Hematopoietic multipotent progenitor cell treated with erythropoietin and hydrocortisone succinate and interleukin-3 and kit ligand, for 8 days (in vitro differentiated cells): ENCODE data around the gene NAV2.

ENCODE experiments used
- DNase-seq: peaks from one replicate; pipeline ENCODE4 v3.0.0-alpha.2; 2015

Gene NAV2

DNA sequence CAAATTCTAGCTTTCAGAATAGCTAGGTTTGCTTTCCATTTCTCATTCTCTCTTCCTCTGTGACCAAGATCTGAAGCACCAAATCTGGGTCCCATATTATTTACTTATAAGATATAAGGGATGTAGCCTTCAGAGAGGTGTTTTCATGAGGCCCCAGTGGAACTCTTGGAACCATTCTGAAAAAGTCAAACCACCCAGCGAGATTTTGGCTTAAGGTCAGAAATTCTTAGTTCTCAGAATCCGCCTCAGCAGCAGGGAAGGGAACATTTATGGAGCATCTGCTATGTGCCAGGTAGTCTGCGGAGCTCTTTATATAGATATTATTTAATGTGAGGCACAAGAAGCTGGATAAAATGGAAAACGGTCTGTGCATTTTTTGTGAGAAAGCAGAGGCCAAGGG, 6.3 kb downstream of the NAV2 start:
- no peak for DNase-seq

DNA sequence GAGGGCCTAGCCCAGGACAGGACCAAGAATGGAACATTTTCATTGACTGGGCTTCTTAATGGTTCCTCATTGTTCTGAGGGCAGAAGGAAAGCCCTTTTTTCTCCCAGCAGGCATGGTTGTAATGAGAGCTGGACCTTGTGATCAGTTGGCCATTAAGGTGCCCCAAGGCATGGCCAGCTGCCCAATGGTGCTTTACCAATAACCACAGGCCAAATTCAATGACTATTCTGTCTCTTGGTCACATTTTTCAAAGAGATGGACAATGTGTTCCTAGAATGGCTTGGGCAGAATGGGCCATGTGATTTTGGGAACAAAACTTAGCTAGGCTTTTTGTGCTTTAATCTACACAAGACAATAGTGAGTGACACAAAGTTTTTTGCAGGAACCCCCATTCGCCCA, 7.3 kb downstream of the NAV2 start:
- DNase-seq = no peak

DNA sequence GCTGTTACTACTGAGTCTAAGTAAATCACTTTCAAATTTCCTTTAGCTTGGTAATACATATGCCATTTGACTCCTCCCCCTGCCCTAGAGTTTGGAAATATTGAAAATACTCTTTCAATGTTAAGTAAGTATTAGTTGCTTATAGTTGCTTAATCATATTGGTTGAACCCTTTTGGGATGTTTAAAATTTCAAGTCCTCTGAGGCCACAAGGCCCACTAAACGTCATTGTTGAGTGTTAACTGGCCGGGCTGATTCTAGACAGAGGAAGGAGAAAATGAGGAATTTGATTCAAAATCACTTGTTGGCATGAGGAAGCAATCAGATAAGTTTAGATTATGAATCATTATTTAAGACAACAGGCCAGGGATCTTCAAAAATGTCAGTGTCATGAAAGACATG, 8.5 kb downstream of the NAV2 start:
- no peak for DNase-seq

DNA sequence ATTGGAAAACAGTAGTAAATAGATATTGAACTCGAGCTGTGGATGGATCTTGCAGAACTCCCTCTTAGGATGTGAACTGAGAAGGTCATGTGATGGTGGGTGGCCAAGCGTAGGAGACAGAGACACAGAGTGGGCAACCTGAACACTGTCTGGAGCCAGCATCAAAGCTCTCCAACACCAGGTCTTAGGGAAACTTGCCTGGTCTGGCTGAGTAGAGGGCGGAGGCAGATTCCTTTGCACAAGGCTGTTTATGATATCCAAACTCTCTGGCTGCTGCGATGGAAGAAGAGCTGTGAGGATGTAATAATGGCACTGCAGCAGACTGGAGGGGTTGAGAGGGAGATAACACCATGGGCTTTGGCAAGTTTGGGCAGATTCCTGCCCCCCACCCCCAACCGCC, 10.1 kb downstream of the NAV2 start:
- DNase-seq = no peak

DNA sequence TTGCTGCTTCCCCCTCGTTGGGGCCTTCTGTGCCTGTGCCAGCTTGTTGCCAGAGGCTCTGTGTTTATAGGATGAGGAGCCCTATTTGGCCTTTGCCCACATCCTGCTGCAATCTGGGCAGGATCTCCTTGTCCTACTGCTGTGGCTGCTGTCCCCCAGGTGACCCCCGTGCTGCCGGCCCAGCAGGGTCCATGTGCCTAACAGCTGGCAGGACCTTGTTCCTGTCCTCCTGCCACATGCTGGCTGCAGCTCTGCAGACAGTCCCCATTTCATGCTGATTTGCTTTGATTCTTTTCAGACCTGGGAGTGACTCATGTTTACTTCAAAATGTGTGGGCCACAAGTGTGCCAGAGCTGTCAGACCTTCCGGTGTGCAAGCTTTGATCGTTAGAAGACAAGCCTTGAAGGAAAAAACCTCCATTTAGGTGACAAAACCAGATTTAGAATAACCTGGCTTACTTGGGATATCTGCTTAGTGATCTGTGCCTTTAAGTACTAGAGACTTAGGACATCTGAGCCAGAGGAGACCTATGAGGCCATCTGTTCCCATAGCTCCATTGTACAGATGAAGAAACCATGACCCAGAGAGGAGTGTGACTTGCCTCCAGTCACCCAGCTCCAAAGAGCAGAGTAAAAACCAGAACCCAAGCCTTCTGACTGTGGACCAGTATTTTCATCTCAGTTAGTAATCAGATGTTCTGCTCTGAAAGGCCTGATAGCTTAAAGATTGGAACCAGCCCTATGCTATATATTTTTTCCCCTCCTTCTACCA, 11.1 kb downstream of the NAV2 start:
- DNase-seq = no peak

DNA sequence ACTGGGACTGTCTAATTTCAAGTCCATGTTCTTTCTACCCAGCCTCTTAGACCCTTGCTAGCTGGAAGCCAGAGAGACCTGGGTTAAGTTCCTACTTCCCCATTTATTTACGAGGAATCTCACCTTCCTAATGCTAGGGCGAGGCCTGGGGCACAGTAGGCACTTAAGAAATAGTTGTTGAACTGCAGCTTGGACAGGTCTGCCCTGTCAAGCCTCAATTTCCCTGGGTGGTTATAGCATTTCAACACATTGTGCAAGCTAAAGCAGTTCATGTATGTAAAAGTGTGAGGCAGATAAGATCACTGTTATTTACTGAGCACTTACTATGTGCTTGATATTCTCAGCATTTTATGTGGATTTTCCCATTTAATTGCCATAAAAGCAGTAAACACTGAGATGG, 12.1 kb downstream of the NAV2 start:
- DNase-seq = no peak

DNA sequence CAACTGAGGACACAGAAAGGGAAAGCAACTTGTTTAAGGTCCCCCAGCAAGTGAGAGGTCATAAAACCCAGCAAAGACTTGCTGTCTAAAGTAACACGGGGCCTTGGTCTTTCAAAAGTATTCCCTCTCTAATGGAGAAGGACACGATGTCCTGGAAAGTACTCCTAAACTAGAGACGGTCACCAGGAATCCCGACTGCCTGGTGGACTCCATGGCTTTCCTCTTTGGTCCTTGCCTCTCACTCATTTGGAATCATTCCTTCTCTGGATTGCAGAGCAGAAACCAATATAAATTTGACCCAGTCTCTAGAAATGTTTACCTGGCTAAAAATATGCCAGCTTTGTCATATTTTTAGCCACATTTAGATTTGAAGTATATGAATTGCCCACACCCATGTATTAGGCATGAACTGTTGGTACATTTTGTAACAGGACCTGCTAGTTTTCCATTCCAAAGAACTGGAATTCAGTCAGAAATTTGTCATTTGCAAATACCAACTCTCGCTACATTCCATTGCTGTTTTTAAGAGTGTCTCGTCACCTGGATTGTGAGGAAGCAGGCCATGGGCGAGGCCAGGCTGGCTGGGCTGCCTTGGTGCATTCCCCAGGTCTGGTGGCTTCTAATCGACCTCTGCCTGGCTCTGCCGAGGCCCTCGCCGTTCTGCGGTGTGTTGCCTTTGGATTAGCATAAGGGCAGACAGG, 12.9 kb downstream of the NAV2 start:
- DNase-seq = no peak

DNA sequence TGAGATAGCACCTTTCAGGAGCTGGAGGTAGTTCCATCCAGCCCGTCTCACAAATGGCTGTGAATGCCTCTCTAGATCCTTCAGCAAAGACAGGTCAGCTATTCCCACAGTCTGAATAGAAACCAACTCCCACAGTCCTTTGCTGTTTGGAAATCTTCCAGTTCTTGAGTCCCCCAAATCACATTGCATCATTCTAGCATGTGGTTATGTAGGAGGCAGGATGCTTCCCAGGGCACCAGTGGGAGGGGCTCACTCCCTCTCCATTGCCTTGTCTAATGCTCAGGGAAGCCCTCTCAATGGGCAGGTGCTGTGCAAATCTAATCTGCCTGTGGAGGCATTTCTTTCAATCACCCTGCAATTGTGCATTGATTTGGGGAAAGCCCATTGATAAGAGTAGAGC, 14.6 kb downstream of the NAV2 start:
- no peak for DNase-seq

DNA sequence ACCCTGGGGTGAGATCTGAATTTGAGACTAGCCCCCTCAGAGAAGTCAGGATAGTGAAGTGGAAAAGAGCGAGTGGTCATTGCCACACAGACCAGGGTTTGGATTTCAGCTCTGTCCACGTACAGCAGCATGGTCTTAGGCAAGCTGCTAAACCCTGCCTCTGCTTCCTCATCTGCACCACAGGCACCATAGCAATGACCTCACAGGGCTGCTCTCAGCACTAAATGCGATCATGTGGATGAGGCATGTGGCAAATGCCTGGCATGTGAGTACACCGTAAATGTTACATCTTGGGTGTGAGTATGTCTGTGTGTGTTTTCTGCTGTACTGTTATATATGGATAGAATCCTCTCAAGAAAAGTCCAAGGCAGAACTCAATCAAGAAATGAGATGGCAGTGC, 15.8 kb downstream of the NAV2 start:
- no peak for DNase-seq

DNA sequence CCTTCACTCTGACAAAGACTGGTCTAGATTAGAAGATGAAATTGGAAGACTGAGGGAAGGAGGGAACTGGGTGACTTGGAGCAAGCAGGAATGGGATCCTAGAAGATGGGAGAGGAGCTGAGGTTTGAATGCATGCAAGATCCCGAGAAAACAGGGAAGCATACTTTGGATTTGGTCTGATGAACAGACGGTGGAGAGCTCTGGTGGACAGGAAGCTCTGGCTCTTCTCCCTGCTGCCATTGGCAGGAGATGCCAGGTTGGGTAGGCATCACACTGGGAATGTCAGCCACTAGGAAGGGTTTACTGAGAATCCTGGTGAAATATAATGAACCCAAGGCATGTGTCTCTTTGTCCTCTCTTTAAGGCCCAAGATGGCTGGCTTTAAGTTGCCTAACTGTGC, 16.5 kb downstream of the NAV2 start:
- no peak for DNase-seq

DNA sequence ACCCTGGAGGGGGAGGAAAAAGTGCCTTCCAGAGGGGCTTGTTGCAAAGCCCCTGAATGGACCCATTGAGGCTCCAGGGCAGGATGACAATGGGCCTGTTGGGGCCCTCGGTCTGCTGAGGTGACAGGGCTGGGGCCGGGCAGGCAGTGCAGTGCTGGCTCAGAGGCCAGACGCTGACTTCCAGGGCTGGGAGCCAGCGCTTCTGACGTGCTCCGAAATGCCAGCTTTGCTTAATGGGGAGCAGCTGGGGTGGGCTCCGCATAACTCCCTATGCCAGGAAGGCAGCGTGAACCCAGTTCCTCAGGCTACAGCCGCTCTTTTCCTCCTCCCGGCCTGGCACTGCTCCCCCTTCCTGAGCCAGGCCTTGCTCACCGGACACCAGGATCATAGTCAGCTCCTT, 17.7 kb downstream of the NAV2 start:
- no peak for DNase-seq

DNA sequence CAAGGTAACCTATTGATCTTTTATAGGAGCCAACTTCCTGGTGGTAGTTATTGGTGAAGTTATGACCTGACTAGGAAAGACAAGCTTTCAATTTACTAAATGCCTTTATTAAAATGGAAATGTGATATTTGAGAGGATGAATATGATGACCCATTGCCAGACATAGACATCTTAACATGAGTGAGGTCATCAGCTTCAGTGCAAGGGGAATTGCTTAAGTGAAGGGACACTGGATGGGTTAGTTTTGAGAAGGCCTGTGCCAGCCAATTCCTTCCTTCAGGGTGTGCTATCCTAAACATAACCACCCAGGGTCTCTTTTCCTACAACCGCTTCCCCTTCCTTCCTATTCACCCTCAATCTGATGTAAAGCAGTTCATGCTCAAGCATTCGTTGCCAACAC, 21.5 kb downstream of the NAV2 start:
- DNase-seq = no peak

DNA sequence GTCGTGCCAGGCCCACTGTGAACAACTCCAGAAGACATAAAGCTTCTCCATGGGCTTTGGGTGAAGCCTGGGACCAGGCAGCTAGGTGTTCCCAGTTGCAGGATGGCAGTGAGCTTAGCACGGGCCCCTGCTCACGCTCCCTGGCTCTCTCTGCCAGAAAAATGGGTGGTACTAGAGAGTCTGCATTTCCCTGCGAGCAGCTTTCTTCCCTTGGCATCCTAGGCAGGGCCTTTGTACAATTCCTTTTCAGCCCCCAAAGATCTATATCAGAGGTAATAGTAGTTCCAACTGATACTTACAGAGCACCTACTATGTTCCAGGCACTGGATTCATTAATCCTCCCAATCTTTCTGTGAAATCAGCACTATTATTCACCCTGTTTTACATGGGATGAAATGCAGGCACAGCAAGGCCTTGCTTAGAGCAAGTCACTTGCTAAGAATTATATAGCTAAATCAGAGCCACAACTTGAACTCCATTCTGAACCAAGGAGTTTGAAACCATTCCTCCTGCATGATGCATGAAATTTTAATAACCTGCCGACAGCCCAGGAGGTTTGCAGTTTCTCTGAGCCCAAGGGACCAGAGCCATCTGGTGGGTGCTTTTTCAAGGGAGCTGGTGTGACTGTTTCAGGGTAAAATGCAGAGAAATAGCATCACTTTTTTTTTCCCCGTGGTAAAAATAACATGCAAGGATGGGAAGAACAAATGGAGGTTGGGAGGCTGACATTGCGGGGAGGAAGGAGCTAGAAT, 22.7 kb downstream of the NAV2 start:
- no peak for DNase-seq

DNA sequence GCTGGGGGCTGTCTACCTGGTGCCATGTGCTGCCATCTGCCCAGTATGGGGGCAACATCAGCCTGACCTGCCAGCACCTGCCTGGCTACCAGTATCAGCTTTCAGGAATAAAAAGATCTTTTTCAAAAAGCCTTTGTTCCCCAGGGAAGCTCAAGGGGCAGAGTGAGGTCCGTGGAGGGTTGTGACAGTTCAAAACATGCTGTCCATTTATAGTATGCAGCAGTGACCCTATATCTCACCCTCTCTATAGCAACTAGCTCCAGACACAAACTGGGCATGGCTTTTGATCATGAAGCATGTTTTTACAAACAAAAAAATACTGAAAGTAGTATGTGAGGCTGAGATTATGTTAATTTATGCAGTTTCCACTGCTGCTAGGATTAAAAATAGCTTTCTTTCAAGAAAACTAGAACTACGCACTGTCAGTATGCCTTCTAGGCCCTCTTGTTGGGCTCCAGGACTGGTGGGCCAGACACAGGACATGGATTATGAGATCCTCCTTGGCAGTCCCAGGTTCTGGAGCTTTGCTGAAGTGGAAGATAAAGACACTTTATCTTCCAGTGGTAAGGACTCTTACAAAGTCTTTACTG, 23.4 kb downstream of the NAV2 start:
- no peak for DNase-seq

DNA sequence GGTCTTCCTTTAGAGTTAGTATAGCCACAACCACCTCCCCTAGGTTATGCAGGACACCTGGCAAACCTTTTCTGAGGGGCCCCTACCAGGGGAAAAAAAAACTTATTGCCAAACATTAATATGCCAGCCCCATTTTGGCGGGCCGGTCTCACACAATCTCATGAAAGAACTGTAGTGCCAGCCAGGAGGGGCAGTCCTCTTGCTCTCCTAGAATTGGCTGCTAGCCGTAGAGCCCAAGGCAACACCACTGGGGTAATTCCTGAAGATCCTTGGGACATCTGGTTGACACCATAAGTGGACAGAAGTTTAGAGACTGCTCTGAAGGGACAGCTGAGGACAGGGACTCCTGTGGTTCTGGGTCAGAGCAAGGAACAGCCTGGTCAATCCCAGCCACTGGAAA, 24.2 kb downstream of the NAV2 start:
- DNase-seq = no peak

DNA sequence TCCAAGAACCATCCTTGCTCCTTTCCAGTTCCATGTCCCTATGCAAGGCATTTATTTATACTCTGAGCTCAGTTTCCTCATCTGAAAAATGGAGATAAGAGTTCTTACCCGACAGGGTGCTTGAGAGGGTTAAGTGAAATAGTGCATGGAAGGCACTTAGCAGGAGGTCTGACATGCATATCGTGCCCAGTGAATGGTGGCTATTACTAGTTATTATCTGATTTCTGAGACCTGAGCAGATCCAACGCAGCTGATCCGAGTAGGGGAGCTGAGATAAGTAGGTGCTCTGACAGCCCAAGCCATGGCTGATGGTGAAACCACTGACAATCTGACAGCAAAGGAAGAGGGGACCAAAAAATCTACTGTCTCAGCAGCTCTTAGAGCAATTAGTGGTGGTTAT, 24.9 kb downstream of the NAV2 start:
- DNase-seq = no peak

DNA sequence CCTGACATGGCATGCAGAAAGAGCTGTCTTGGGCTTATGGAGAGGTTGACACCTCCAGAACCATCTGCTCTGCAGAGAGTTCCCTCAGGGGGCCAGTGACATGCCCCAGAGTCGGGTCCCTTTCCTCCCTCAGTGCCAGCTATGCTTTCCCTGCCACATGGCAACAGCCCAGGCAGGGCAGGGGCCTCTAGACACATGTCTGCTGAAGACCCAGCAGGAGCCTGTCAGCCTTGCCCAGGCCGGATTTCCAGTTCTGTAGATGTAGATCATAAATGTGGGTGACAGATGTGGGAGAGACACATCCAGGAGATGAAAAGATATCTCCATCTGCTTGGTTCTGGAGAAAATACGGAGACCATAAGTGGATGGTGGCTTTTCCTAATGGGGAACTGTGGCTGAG, 25.5 kb downstream of the NAV2 start:
- no peak for DNase-seq

DNA sequence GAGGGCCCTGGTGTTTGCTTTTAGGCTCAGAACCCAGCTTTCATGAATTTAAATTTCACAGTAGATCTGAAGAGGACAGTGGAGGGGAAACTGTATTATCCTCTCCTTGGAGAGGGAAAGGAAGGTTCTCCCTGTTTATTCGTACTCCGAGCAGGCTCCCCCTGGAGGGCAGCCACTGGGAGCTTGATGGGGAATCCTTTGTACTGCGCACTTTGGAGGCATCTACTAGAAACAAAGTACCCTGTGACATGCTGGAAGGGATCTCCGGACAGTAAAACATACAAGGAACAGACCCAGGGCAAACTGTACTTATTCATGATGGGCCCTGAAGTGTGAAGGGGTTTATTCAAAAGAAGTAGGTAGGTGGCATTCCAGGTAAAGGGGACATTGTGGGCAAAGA, 27.2 kb downstream of the NAV2 start:
- DNase-seq = no peak

DNA sequence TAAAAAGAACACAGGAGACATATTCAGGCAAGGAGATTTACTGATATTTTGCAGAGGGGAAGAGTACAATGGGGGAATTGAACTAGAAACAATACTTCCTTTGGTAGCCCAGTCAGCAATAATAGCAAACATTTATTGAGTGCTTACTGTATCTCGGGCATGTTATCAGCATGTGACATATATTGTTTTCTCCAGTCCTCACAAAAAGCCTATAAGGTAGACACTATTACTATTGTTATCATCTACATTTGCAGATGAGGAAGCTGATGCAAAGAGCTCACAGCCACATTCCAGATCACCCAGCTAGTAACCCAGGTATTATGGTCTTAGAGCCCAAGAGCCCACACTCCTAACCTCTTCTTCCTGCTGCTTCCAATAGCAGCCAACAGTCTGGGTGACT, 27.9 kb downstream of the NAV2 start:
- no peak for DNase-seq

DNA sequence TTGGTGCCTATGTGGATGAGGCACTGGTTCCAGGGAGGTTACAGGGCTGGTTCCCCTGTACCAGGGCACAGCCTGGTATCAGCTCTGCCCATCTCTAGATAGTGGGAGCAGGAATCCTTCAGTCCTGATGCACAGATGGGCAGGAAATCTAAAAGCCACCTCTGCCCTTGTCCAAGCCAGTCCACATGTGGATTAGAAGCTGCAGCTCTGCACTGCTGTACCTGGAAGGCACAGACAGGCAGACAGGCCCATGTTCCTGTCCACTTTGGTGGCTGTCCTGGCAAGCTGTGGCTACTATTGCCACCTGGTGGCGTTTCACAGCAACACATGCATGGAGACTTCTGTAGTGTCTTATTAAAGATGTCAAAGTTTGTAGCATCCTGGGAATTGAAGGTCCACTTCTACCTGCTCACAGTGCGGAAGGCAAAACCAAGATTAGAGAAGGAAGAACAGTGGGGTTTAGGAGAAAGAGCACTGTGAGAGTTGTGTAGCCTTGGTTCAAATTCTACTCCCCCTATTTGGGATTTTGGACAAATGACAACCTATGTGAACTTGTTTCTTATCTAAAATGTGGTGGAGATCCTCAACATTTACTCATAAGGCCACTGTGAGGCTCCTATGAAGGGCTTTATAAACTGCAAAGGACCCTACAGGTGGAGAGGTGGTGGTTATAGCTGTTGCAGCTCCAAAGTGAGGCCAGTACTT, 30.1 kb downstream of the NAV2 start:
- DNase-seq = peak; percentile 66

DNA sequence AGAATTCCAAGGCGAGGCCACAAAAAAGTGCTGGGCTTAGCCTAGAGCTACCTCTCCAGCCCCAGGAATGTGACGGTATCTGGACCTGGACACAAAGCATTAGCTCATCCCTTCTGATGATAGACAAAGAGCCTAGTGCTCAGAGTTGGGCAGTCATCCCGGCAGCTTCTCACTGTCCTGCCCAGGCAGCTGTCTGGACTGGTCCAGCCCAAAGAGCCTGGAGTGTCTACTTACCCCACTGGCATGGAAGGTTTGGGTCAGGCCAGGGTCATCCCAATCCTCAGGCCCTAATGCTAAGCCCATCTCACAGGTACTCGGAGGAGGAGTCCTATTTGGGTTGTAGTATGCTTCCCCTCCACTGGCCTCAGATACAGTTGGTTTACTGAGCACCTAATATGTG, 31.0 kb downstream of the NAV2 start:
- no peak for DNase-seq

DNA sequence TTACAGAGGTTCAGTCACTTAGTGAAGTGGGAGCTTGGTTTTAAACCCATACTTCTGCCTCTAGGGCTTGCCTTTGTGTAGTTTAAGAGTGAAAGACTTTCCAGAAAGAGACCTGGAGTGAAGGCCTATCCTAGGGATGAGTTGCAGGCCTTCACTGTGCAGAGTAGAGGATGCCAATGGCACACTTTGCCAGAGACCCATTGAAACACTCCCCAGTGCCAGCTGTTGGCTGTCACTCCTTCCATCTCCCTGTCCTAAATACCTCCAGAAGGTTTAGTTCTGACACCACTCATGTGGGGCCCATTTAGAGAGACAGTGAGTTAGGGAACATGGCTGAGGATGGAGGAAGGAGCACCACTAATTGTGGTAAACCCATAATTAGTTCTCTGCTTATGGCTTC, 31.5 kb downstream of the NAV2 start:
- DNase-seq = no peak

DNA sequence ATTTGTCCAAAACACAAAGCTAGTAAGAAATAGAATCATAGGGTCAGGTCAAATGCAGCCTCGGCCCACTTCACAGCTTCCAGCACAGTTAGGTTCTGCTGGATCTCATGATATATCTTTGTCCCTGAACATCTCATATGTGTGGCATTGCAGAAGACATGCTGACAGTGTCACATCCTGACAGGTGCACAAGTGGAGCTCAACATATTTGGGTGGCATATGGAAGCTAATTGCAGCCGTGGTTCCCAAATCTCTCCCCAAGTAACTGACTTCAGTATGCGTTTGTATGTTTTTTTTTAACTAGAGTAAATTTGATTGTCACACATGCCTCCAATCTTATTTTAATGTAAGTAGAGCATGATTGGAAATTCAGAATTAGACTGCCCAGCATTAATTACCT, 33.4 kb downstream of the NAV2 start:
- DNase-seq = no peak
